BJ (cell line): Measurements from ENCODE around the gene OTOF. TPM values are rescaled to one million over a fixed set of nuclear protein-coding genes. Genes with fewer than 3 reads are reported as not detected.

ENCODE experiments used
- CTCF ChIA-PET: fragments of 350-600 bp; formaldehyde crosslinking; extraction: SDS; loops from one replicate; lab custom pipeline; 2021; ENCODE audit warnings: antibody characterized with exemption, inconsistent platforms; lab: Yijun Ruan, JAX
- POLR2A ChIA-PET: fragments of 300-600 bp; sonication (Branson Sonifier 250); formaldehyde crosslinking; extraction: SDS; loops from one replicate; lab custom pipeline; 2021; ENCODE audit warnings: antibody characterized with exemption; lab: Charles Lee
- DNase-seq: peaks from one replicate; pipeline ENCODE4 v3.0.0-alpha.2; 2011; ENCODE audit warnings: low read depth
- H3K27me3 ChIP-seq: 2 replicates; pipeline ENCODE4 v1.6.0; 2011; ENCODE audit warnings: low read length; ENCODE audit not compliant: control insufficient read depth, insufficient read depth
- H3K36me3 ChIP-seq: 2 replicates; pipeline ENCODE4 v1.5.1; 2011; ENCODE audit warnings: low read length; ENCODE audit not compliant: control insufficient read depth, insufficient read depth
- H3K4me3 ChIP-seq: 2 replicates; pipeline ENCODE4 v1.5.1; 2011; ENCODE audit warnings: low read depth, mild to moderate bottlenecking, control low read depth, low read length
- CTCF ChIP-seq: IDR thresholded peaks from 2 replicates; pipeline ENCODE4 v1.5.1; 2011; ENCODE audit warnings: low read depth, mild to moderate bottlenecking, control low read depth, inconsistent platforms, low read length, moderate library complexity; ENCODE audit not compliant: insufficient read depth
- polyA plus RNA-seq: library from polyadenylated mRNA; depleted of rRNA; stranded (reverse); fragments of >200 nt; gene quantifications from 2 replicates; pipeline ENCODE4 v1.2.3, GENCODE V29; 2011

Gene OTOF
- polyA plus RNA-seq, 1 experiment, result 0.16 TPM

GRCh38 chr2:26482211-26483026 is 4.5 kb upstream of the OTOF start:
- H3K4me3 ChIP-seq, result no peak overlapping the region
- H3K27me3 ChIP-seq, result peaks cover 2% of the 10 kb centered on the region; the same call in 1 of the 2 replicates
- no peak for TF ChIP-seq CTCF
- CTCF ChIA-PET, result no interaction called here
- no peak for DNase-seq
- POLR2A ChIA-PET, result no interaction called here
- H3K36me3 ChIP-seq, result no peaks in the 10 kb centered on the region

GRCh38 chr2:26481706-26482105 is 3.8 kb upstream of the OTOF start:
- Histone ChIP-seq H3K4me3 (no peak overlapping the region), H3K36me3 (no peaks in the 10 kb centered on the region), H3K27me3 (peaks cover 2% of the 10 kb centered on the region; the same call in 1 of the 2 replicates)
- ChIA-PET CTCF (no interaction called here), POLR2A (no interaction called here)
- no peak for DNase-seq
- TF ChIP-seq CTCF, result no peak

DNA sequence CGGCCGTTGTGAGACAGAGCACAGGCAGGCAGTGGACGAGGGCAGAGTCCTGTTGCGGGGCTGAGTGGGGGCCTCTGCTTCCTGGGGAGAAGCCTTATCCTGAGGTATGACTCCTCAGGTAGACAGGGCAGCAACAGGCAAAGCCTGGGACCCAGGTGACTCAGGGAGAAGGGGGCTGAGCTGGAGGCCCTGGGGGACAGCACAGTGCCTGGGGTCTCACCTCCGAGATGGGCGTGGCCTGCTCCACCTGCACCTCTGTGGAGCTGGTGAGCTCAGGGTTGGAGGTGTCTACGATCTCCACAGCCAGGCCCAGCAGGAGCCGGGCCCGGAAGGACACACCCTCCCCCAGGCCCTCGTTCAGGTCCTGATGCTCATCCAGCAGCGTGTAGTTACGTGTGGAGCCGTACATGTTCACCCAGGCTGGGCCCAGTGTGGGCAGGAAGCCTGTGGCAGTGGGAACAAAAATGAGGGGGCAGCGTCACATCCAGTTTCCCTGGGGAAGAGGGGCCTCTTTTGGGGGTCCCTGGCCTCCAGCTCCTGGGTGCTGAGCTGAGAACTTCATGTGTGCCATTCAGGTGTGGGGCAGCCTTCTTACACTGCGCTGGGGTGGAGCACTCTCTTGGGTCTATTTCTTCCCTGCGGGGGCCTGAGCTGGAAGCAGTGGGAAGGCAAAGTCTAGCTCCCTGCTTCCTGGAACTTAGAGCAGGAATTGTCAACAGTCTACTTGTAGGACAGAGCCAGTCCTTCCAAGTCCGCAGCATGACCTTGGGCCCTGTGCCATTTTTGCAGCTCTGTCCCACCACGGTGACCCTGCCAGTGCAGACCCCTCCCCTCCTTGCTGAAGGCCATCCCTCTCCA is 2.9 kb upstream of the OTOF start:
- peaks cover 2% of the 10 kb centered on the region; the same call in 1 of the 2 replicates for H3K27me3 ChIP-seq
- DNase-seq, result no peak
- CTCF ChIA-PET, result no interaction called here
- no peak overlapping the region for H3K4me3 ChIP-seq
- TF ChIP-seq CTCF, result no peak
- H3K36me3 ChIP-seq, result no peaks in the 10 kb centered on the region
- POLR2A ChIA-PET, result no interaction called here

DNA sequence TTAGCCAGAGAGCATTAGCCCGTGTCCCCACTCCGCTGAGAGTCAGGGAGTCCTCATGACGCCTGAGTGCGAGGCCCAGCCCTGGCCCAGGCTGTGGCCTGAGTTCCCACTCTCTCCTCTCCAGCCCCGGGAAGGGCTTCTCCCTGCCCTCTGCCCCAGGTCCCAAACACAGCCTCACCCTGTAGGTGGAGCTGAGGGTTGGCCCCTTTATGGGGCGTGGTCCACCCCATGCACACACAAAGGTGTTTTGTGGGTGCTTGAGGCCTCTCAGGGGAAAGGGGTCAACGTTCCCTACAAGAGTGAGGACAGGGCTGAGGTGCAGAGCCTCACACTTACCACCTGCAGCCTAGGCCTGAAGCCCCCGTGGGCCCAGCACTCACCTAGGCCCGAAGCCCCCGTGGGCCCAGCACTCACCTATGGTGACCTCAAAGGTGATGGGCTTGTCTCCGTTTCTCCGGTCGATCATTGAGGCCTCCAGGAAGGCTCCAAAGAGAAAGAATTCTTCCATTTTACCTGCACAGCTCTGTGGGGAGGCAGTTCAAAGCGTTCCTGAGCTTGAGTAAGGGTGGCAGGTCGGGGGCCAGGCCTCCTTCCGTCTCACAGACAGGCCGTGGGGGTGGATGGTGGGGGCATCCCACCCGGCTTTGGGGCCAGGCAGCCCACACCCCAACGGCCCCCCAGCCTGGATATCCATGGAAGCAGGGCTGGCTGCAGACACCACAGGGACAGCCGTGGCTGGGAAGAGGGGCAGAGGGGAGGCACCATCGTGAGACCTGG is 2.1 kb upstream of the OTOF start:
- no peak overlapping the region for H3K4me3 ChIP-seq
- no peaks in the 10 kb centered on the region for H3K36me3 ChIP-seq
- no peak for TF ChIP-seq CTCF
- CTCF ChIA-PET, result interaction anchor here (0.7 kb wide), 1 partner anchor 12 kb away, joined by 3 read pairs; no protein-coding TSS in a partner anchor
- H3K27me3 ChIP-seq, result no peaks in the 10 kb centered on the region
- POLR2A ChIA-PET, result no interaction called here
- no peak for DNase-seq
